K562 (cell line): ENCODE data around the gene NEU1. TPM values are rescaled to one million over a fixed set of nuclear protein-coding genes. Genes with fewer than 3 reads are reported as not detected.
A peak's percentile ranks its signal among the peaks of the same experiment; 100 is the strongest.

Experiments
- CBX8 ChIP-seq: fragments of 200-600 bp; sonication (generic); IDR thresholded peaks from 2 replicates; pipeline ENCODE4 v1.6.1; 2012; ENCODE audit warnings: borderline replicate concordance, mixed run types, low read depth, mild to moderate bottlenecking, moderate library complexity, mixed read lengths, low read length, control low read depth, inconsistent platforms; ENCODE audit not compliant: poor library complexity, severe bottlenecking; ENCODE audit errors: extremely low read depth
- CCNT2 ChIP-seq: IDR thresholded peaks from 2 replicates; pipeline ENCODE4 v1.6.1; 2011; ENCODE audit warnings: borderline replicate concordance, low read depth, mild to moderate bottlenecking, moderate library complexity, mixed read lengths, low read length; ENCODE audit not compliant: insufficient read length; ENCODE audit errors: extremely low read depth
- E2F6 ChIP-seq, 2 experiments: IDR thresholded peaks; 2 replicates each; pipeline ENCODE4 v1.6.1; 2011; ENCODE audit warnings: borderline replicate concordance in 1 of 2, control low read depth in 1 of 2, low read depth in 1 of 2, low read length in 1 of 2, mild to moderate bottlenecking in 1 of 2, mixed read lengths in 1 of 2, moderate library complexity in 1 of 2; ENCODE audit not compliant: insufficient read depth in 1 of 2, insufficient read length in 1 of 2, poor library complexity in 1 of 2, severe bottlenecking in 1 of 2; ENCODE audit errors: extremely low read depth in 1 of 2
- HMBOX1 ChIP-seq: sonication (generic); IDR thresholded peaks from 2 replicates; pipeline ENCODE4 v1.6.1; 2016
- L3MBTL2 ChIP-seq: fragments of 450-650 bp; IDR thresholded peaks from 2 replicates; pipeline ENCODE4 v1.6.1; 2016; ENCODE audit warnings: mild to moderate bottlenecking, moderate library complexity
- LARP7 ChIP-seq: fragments of 450-650 bp; IDR thresholded peaks from 2 replicates; pipeline ENCODE4 v1.6.1; 2016
- MED1 ChIP-seq: sonication (generic); formaldehyde crosslinking; IDR thresholded peaks from 2 replicates; pipeline ENCODE4 v1.8.1; 2023; ENCODE audit warnings: missing genetic modification reagents, borderline replicate concordance
- NR2C2 ChIP-seq, 2 experiments: fragments of 200-800 bp in 1 of 2; sonication (Bioruptor generic) in 1 of 2; sonication (generic) in 1 of 2; formaldehyde crosslinking in 1 of 2; IDR thresholded peaks; 2 replicates each; pipeline versions ENCODE4 v1.6.1 to v1.8.0; 2016 to 2022; ENCODE audit warnings: mild to moderate bottlenecking in 1 of 2, missing compliant biosample characterization in 1 of 2, missing genetic modification characterization in 1 of 2, missing genetic modification reagents in 1 of 2
- POLR2AphosphoS5 ChIP-seq: IDR thresholded peaks from 2 replicates; pipeline ENCODE4 v1.6.1; 2011; ENCODE audit warnings: mild to moderate bottlenecking, low read depth, low read length, moderate library complexity; ENCODE audit not compliant: control insufficient read depth, insufficient read depth
- STAG1 ChIP-seq: sonication (generic); formaldehyde crosslinking; IDR thresholded peaks from 2 replicates; pipeline ENCODE4 v1.5.0; 2020; ENCODE audit warnings: missing genetic modification reagents, borderline replicate concordance
- TAF1 ChIP-seq: IDR thresholded peaks from 2 replicates; pipeline ENCODE4 v1.6.1; 2011; ENCODE audit warnings: mild to moderate bottlenecking, low read length, moderate library complexity; ENCODE audit not compliant: insufficient read depth, control insufficient read depth, severe bottlenecking; ENCODE audit errors: extremely low read depth
- TBP ChIP-seq: optimal IDR thresholded peaks from 2 replicates; pipeline ENCODE3; 2011; ENCODE audit warnings: low read depth, low read length, improper control_type of control experiment
- TCF7 ChIP-seq: sonication (generic); IDR thresholded peaks from 2 replicates; pipeline ENCODE4 v1.6.1; 2016; ENCODE audit warnings: antibody characterized with exemption, borderline replicate concordance
- THRAP3 ChIP-seq: fragments of 450-650 bp; IDR thresholded peaks from 2 replicates; pipeline ENCODE4 v1.6.1; 2016; ENCODE audit warnings: mild to moderate bottlenecking, inconsistent platforms, borderline replicate concordance
- U2AF2 ChIP-seq: fragments of 200-400 bp; formaldehyde crosslinking; optimal IDR thresholded peaks from 2 replicates; pipeline ENCODE3; 2017; ENCODE audit warnings: low read depth, mild to moderate bottlenecking, low read length
- USF2 ChIP-seq: sonication (generic); formaldehyde crosslinking; IDR thresholded peaks from 2 replicates; pipeline ENCODE4 v1.5.0; 2020; ENCODE audit warnings: missing genetic modification reagents
- ZKSCAN8 ChIP-seq: fragments of 200-800 bp; sonication (Bioruptor generic); IDR thresholded peaks from 2 replicates; pipeline ENCODE4 v1.6.1; 2016; ENCODE audit warnings: missing genetic modification characterization, missing compliant biosample characterization
- ZMIZ1 ChIP-seq, 2 experiments: fragments of 150-350 bp in 1 of 2; IDR thresholded peaks; 2 replicates each; pipeline ENCODE4 v1.6.1; 2012 to 2016; ENCODE audit warnings: low read depth in 2 of 2, low read length in 2 of 2, mild to moderate bottlenecking in 1 of 2, moderate library complexity in 1 of 2
- ZNF445 ChIP-seq: fragments of 250-450 bp; sonication (Bioruptor Pico); IDR thresholded peaks from 2 replicates; pipeline ENCODE4 v1.4.0; 2020; ENCODE audit warnings: low read depth, mild to moderate bottlenecking, moderate library complexity
- polyA plus RNA-seq, 8 experiments: library from polyadenylated mRNA; depleted of rRNA in 4 of 8; stranded (reverse) in 5 of 8; unstranded in 3 of 8; fragments of >200 nt; fragmentation: Nextera tagmentation in 2 of 8; fragmentation: Illumina TruSeq in 1 of 8; extraction: Ambion mirVana in 2 of 8; extraction: Trizol in 1 of 8; gene quantifications; 2 replicates each; pipeline versions ENCODE4 v1.2.1 to v1.2.3, GENCODE V29; 2011 to 2014; ENCODE audit warnings: inconsistent platforms in 1 of 8, missing spikeins in 1 of 8
- total RNA-seq, 7 experiments: library from RNA; depleted of rRNA in 6 of 7; stranded (reverse); fragments of >200 nt in 6 of 7; fragmentation: Illumina TruSeq in 2 of 7; extraction: Trizol in 2 of 7; gene quantifications; 2 replicates each; pipeline versions ENCODE4 v1.2.1 to v1.2.3, GENCODE V29; 2011 to 2021; ENCODE audit warnings: low replicate concordance in 1 of 7

The NEU1 gene
- total and polyA plus RNA-seq, 9 of the 15 experiments (the other 6 are each of a cell fraction or from before 2014, with no cell fraction given): 14.8 to 67.8 (median 51.0) TPM

GRCh38 chr6:31827286-31828079, 35.1 kb downstream of the NEU1 start, which contains the start of gene HSPA1B (continued):
- no peak for TF ChIP-seq CBX8
- TF ChIP-seq TAF1: peak; percentile 99
- peak in 1 of 2 experiments; percentile 95; a peak in 2 of 4 replicates for TF ChIP-seq ZMIZ1 (IDR thresholded peaks at IDR 0.05; ENCODE audit: low read depth in 2 of 2, low read length in 2 of 2)
- peak; percentile 73; the same call in 1 of the 2 replicates for TF ChIP-seq HMBOX1
- no peak for TF ChIP-seq TBP
- TF ChIP-seq CCNT2: peak; percentile 80
- TF ChIP-seq STAG1: no peak
- no peak for TF ChIP-seq ZKSCAN8
- TF ChIP-seq TCF7: peak; percentile 72; the same call in 1 of the 2 replicates
- peak; percentile 21 to 80 for TF ChIP-seq E2F6 (IDR thresholded peaks at IDR 0.05; ENCODE audit: borderline replicate concordance in 1 of 2, extremely low read depth in 1 of 2, insufficient read depth in 1 of 2, insufficient read length in 1 of 2, low read depth in 1 of 2, low read length in 1 of 2, poor library complexity in 1 of 2, severe bottlenecking in 1 of 2)
- no peak for TF ChIP-seq NR2C2 (CRISPR knock-in tag; IDR thresholded peaks at IDR 0.05)
- no peak for TF ChIP-seq NR2C2 (tag; IDR thresholded peaks at IDR 0.05)
- TF ChIP-seq USF2: no peak
- TF ChIP-seq THRAP3: no peak
- no peak for TF ChIP-seq U2AF2
- TF ChIP-seq ZNF445 (CRISPR knock-in tag): no peak
- TF ChIP-seq POLR2AphosphoS5: peak; percentile 100
- TF ChIP-seq L3MBTL2: no peak
- TF ChIP-seq LARP7: no peak
- no peak for TF ChIP-seq MED1 (CRISPR knock-in tag)
